ENCODE results near the gene ZCCHC2. TPM values are rescaled to one million over a fixed set of nuclear protein-coding genes. Genes with fewer than 3 reads are reported as not detected.

Gene ZCCHC2
- total and polyA plus RNA-seq, 9 of the 15 experiments (the other 6 are each of a cell fraction or from before 2014, with no cell fraction given), result 1.0 to 9.2 (median 6.0) TPM

- TF ChIP-seq JUNB (CRISPR knock-in tag; conservative IDR thresholded peaks at IDR 0.05), result no peak
- TF ChIP-seq HMGN3 (IDR thresholded peaks at IDR 0.05; ENCODE audit: borderline replicate concordance, extremely low read depth, insufficient read length, low read depth, low read length), result no peak
- TF ChIP-seq ID3 (CRISPR knock-in tag; IDR thresholded peaks at IDR 0.05), result no peak
- no peak for TF ChIP-seq ID3 (tag; IDR thresholded peaks at IDR 0.05)
- TF ChIP-seq CEBPZ (IDR thresholded peaks at IDR 0.05; ENCODE audit: borderline replicate concordance, low read depth, low read length), result no peak
- TF ChIP-seq CLOCK (CRISPR knock-in tag; IDR thresholded peaks at IDR 0.05; ENCODE audit: borderline replicate concordance), result no peak
- no peak for TF ChIP-seq NFIX (CRISPR knock-in tag; IDR thresholded peaks at IDR 0.05; ENCODE audit: low read depth)
- TF ChIP-seq EZH2 (IDR thresholded peaks at IDR 0.05; ENCODE audit: borderline replicate concordance, low read depth, low read length), result no peak
- no peak for TF ChIP-seq OTX1 (CRISPR knock-in tag; IDR thresholded peaks at IDR 0.05)
- no peak for TF ChIP-seq TRIM25 (IDR thresholded peaks at IDR 0.05; ENCODE audit: borderline replicate concordance)
- no peak for TF ChIP-seq KDM5B (IDR thresholded peaks at IDR 0.05; ENCODE audit: insufficient replicate concordance, low read depth, low read length)
- TF ChIP-seq ZNF232 (CRISPR knock-in tag; IDR thresholded peaks at IDR 0.05), result no peak
- TF ChIP-seq KAT7 (CRISPR knock-in tag; IDR thresholded peaks at IDR 0.05; ENCODE audit: borderline replicate concordance), result no peak
Measured at GRCh38 chr18:62487161-62487560, 35.7 kb upstream of the ZCCHC2 start (continued).

All from K562 (cell line).